BLaER1 treated with 17β-estradiol and CSF1 and Interleukin-3, amounts not matched to agents 10 nM and 100 nM (cell line): ENCODE data around the gene FZD4.
A peak's percentile ranks its signal among the peaks of the same experiment; 100 is the strongest.
"Not testable (repeated sequence)": the region's sequence is repeated elsewhere in the genome, so short reads cannot be mapped to it uniquely, and the experiment has no call there.

Experiments used
- H3K27ac ChIP-seq, 11 experiments: shearing (Covaris generic); formaldehyde crosslinking; 2 replicates each; pipeline ENCODE4 v1.8.1; 2022
- H3K27me3 ChIP-seq, 11 experiments: shearing (Covaris generic); formaldehyde crosslinking; 2 replicates each; pipeline ENCODE4 v1.8.1; 2022
- H3K36me3 ChIP-seq, 11 experiments: shearing (Covaris generic); formaldehyde crosslinking; 2 replicates each; pipeline ENCODE4 v1.8.1; 2022
- H3K4me1 ChIP-seq, 10 experiments: shearing (Covaris generic); formaldehyde crosslinking; 2 replicates each; pipeline ENCODE4 v1.8.1; 2022
- H3K4me2 ChIP-seq, 11 experiments: shearing (Covaris generic); formaldehyde crosslinking; 2 replicates each; pipeline ENCODE4 v1.8.1; 2022
- H3K4me3 ChIP-seq, 10 experiments: shearing (Covaris generic); formaldehyde crosslinking; 2 replicates each; pipeline ENCODE4 v1.8.1; 2022
- H3K9ac ChIP-seq, 11 experiments: shearing (Covaris generic); formaldehyde crosslinking; 2 replicates each; pipeline ENCODE4 v1.8.1; 2022
- H3K9me3 ChIP-seq, 11 experiments: shearing (Covaris generic); formaldehyde crosslinking; replicated peaks in 1 of 11; 2 replicates each; pipeline ENCODE4 v1.8.1; 2022
- H4K20me1 ChIP-seq, 11 experiments: shearing (Covaris generic); formaldehyde crosslinking; 2 replicates each; pipeline ENCODE4 v1.8.1; 2022
- Cebpa-rat ChIP-seq, 11 experiments: shearing (Covaris generic); IDR thresholded peaks; 2 replicates each; pipeline ENCODE4 v1.8.1; 2022

Gene FZD4

DNA sequence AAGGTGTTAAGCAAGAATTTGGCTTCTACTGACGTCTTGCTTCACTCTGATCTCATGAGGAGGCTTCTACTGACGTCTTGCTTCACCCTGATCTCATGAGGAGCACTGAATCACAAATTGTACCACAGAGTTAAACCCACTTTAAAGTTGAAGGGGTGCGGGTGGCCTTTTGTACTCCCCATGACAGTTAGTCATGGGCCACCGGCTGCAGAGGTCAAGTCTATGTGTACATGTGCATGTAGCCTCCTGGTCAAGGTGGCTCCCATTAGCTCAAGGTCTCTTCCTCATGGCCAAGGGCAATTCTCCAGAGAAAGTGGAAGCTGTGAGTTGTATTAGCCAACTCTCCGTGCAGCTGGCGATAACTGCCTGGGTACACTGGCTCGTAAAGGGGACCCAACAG is 23.1 kb upstream of the FZD4 start:
- H3K4me3 ChIP-seq, result no peak overlapping the region
- H3K9ac ChIP-seq, result no peak overlapping the region
- peaks cover 0 to 11% (median 0%) of the 10 kb centered on the region in 10 experiments; a peak in 6 of 20 replicates for H3K4me1 ChIP-seq
- no peak for TF ChIP-seq Cebpa-rat (IDR thresholded peaks at IDR 0.05)
- no peaks in the 10 kb centered on the region for H4K20me1 ChIP-seq
- H3K9me3 ChIP-seq, result peaks cover 5 to 11% (median 7%) of the 10 kb centered on the region in 11 experiments
- H3K36me3 ChIP-seq, result no peaks in the 10 kb centered on the region
- no peak overlapping the region for H3K27ac ChIP-seq
- no peaks in the 10 kb centered on the region for H3K27me3 ChIP-seq
- H3K4me2 ChIP-seq, result no peak overlapping the region

DNA sequence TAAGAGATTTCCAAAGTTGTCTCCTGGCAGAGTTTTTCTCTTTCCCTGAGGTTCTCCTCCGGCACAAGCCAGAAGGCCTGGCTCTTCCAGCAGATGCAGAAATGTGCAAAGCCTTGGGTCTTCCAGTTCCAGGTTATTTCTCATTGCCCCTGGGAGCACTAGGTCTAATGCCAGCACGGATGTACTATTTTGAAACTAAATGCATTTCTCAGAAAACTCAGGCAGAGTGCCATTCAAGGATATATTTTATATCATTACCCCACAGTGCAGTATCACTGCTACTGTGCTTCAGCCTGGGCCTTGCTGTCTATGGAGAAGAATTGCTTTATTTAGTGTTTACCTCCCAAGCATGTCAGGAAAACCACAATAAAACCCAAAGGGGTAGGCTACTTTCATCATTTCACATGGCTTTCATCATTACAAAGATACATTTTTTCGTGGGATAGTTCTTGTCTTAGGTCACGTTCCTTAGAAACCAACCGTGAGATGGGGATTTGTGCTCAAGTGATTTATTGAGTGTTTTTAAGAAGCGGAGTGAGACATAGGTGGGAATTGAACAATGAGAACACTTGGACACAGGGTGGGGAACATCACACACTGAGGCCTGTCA is 22.4 kb upstream of the FZD4 start:
- Histone ChIP-seq H3K4me3 (no peak overlapping the region), H3K4me2 (peak overlapping the region in 5 of 11 experiments; percentile 4 to 41 (median 14); a peak in 3 of 22 replicates), H3K27ac (no peak overlapping the region), H3K36me3 (no peaks in the 10 kb centered on the region), H3K9me3 (peaks cover 12 to 18% (median 14%) of the 10 kb centered on the region in 11 experiments), H3K4me1 (peaks cover 0 to 11% (median 0%) of the 10 kb centered on the region in 10 experiments; a peak in 6 of 20 replicates), H3K27me3 (no peaks in the 10 kb centered on the region), H4K20me1 (no peaks in the 10 kb centered on the region), H3K9ac (no peak overlapping the region)
- TF ChIP-seq Cebpa-rat (IDR thresholded peaks at IDR 0.05), result no peak

DNA sequence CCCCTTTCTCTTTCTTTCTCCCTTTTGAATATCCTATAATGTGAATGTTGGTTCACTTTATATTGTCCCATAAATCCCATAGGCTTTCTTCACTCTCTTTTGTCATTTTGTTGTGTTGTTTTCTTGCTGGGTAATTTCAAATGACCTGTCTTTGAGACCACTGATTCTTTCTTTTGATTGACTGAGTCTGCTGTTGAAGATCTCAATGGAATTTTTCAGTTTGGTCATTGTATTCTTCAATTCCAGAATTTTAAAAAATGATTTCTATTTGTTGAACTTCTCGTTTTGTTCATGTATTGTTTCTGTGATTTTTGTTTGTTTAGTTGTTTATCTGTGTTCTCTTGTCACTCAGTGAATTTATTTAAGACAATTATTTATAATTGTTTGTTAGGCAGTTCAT is 17.5 kb upstream of the FZD4 start:
- no peaks in the 10 kb centered on the region for H4K20me1 ChIP-seq
- H3K4me1 ChIP-seq, result peaks cover 0 to 6% (median 0%) of the 10 kb centered on the region in 10 experiments; a peak in 4 of 20 replicates
- TF ChIP-seq Cebpa-rat (IDR thresholded peaks at IDR 0.05), result no peak
- peaks cover 19 to 28% (median 24%) of the 10 kb centered on the region in 11 experiments for H3K9me3 ChIP-seq
- H3K4me3 ChIP-seq, result no peak overlapping the region
- H3K4me2 ChIP-seq, result no peak overlapping the region
- H3K36me3 ChIP-seq, result no peaks in the 10 kb centered on the region
- H3K9ac ChIP-seq, result no peak overlapping the region
- H3K27me3 ChIP-seq, result no peaks in the 10 kb centered on the region
- H3K27ac ChIP-seq, result no peak overlapping the region

DNA sequence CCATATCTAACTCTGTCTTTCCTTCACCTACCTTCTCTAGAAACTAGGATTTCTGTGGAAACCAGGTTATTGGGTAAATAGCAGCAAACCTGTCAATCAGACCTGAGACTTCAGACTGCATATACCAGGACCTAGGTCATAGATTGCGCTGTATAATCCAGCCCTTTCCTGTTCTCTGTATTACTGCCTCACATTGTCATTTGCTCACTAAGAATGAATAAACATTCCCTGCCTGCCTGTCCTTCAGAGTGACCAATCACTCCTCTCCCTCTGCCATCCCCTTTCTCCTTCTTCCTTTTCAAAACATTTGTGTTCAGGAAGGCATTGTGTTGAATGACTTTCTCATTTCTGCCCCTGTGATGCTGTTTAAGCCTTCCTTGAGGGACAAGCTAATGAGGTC is 14.1 kb upstream of the FZD4 start:
- no peaks in the 10 kb centered on the region for H3K36me3 ChIP-seq
- no peaks in the 10 kb centered on the region for H3K4me1 ChIP-seq
- no peak for TF ChIP-seq Cebpa-rat (IDR thresholded peaks at IDR 0.05)
- H3K9me3 ChIP-seq, result peaks cover 19 to 32% (median 26%) of the 10 kb centered on the region in 11 experiments
- H3K4me2 ChIP-seq, result no peak overlapping the region
- no peaks in the 10 kb centered on the region for H3K27me3 ChIP-seq
- H3K4me3 ChIP-seq, result no peak overlapping the region
- H3K27ac ChIP-seq, result no peak overlapping the region
- H4K20me1 ChIP-seq, result no peaks in the 10 kb centered on the region
- no peak overlapping the region for H3K9ac ChIP-seq

DNA sequence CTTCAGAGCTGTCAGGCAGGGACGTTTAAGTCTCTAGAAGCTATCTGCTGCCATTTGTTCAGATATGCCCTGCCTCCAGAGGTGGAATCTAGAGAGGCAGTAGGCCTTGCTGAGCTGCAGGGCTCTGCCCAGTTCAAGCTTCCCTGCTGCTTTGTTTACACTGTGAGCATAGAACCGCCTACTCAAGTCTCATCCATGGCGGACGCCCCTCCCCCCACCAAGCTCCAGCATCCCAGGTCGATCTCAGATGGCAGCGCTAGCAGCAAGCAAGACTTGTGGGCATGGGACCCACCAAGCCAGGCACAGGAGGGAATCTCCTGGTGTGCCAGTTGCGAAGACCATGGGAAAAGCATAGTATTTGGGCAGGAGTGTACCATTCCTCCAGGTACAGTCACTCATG is 12.4 kb upstream of the FZD4 start:
- H3K4me3 ChIP-seq, H3K4me1 ChIP-seq, H3K4me2 ChIP-seq, H3K27ac ChIP-seq, H3K9ac ChIP-seq, H3K36me3 ChIP-seq, H4K20me1 ChIP-seq, H3K27me3 ChIP-seq: not testable (repeated sequence)
- H3K9me3 ChIP-seq, result peaks cover 8 to 20% (median 12%) of the 10 kb centered on the region in 11 experiments

- H3K4me2 ChIP-seq, result peak overlapping the region in 4 of 11 experiments; percentile 12 to 30 (median 20); a peak in 3 of 22 replicates
- H3K27me3 ChIP-seq, result peaks cover 16 to 32% (median 21%) of the 10 kb centered on the region in 11 experiments
- peaks cover 0 to 8% (median 0%) of the 10 kb centered on the region in 11 experiments; a peak in 2 of 22 replicates for H4K20me1 ChIP-seq
- no peak overlapping the region for H3K27ac ChIP-seq
- no peak overlapping the region for H3K4me3 ChIP-seq
- H3K9me3 ChIP-seq, result no peaks in the 10 kb centered on the region
- H3K36me3 ChIP-seq, result no peaks in the 10 kb centered on the region
- H3K4me1 ChIP-seq, result peaks cover 0 to 30% (median 16%) of the 10 kb centered on the region in 10 experiments; a peak in 15 of 20 replicates
- H3K9ac ChIP-seq, result no peak overlapping the region
- no peak for TF ChIP-seq Cebpa-rat (IDR thresholded peaks at IDR 0.05)
These were observed 2.9 kb upstream of the FZD4 start for GRCh38 chr11:86957976-86958646.

DNA sequence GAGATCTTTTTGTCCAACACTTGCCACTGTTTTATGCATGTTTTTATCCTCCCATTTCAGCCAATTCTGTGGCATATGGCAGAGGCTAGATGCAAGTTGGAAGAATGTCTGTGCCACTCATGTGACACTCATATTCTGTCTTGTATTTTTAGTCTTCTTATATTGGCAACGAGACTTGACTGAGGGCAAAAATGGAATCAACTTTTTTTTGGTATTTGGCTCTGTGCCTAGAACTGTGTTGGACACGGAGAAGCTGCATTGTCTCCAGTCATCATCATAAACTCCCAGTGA is 1.7 kb upstream of the FZD4 start:
- H3K4me2 ChIP-seq, result peak overlapping the region; percentile 75 to 97 (median 87); a peak in 20 of 22 replicates
- no peaks in the 10 kb centered on the region for H3K36me3 ChIP-seq
- no peak overlapping the region for H3K9ac ChIP-seq
- TF ChIP-seq Cebpa-rat (IDR thresholded peaks at IDR 0.05), result no peak
- peaks cover 0 to 30% (median 16%) of the 10 kb centered on the region in 10 experiments; a peak in 15 of 20 replicates for H3K4me1 ChIP-seq
- H3K4me3 ChIP-seq, result peak overlapping the region in 1 of 10 experiments; percentile 70; a peak in 1 of 20 replicates
- H3K27me3 ChIP-seq, result peaks cover 16 to 36% (median 23%) of the 10 kb centered on the region in 11 experiments
- peaks cover 0 to 8% (median 0%) of the 10 kb centered on the region in 11 experiments; a peak in 2 of 22 replicates for H4K20me1 ChIP-seq
- H3K27ac ChIP-seq, result peak overlapping the region in 3 of 11 experiments; percentile 59 to 72 (median 67); a peak in 1 of 22 replicates
- H3K9me3 ChIP-seq, result no peaks in the 10 kb centered on the region

- Histone ChIP-seq H4K20me1 (peaks cover 0 to 8% (median 0%) of the 10 kb centered on the region in 11 experiments; a peak in 2 of 22 replicates), H3K4me2 (peak overlapping the region; percentile 93 to 100 (median 99)), H3K4me3 (peak overlapping the region; percentile 63 to 81 (median 72)), H3K9ac (peak overlapping the region; percentile 56 to 81 (median 72); a peak in 21 of 22 replicates), H3K27ac (peak overlapping the region in 9 of 11 experiments; percentile 17 to 65 (median 39); a peak in 12 of 22 replicates), H3K9me3 (no peaks in the 10 kb centered on the region), H3K36me3 (no peaks in the 10 kb centered on the region), H3K27me3 (peaks cover 16 to 36% (median 23%) of the 10 kb centered on the region in 11 experiments), H3K4me1 (peaks cover 0 to 30% (median 16%) of the 10 kb centered on the region in 10 experiments; a peak in 15 of 20 replicates)
- no peak for TF ChIP-seq Cebpa-rat (IDR thresholded peaks at IDR 0.05)
These were observed 159 bp downstream of the FZD4 start for GRCh38 chr11:86955111-86955360.

GRCh38 chr11:86954269-86955110 is 705 bp downstream of the FZD4 start:
- H3K9me3 ChIP-seq, result no peaks in the 10 kb centered on the region
- peaks cover 0 to 30% (median 16%) of the 10 kb centered on the region in 10 experiments; a peak in 15 of 20 replicates for H3K4me1 ChIP-seq
- H3K27ac ChIP-seq, result peak overlapping the region in 9 of 11 experiments; percentile 17 to 65 (median 39); a peak in 12 of 22 replicates
- TF ChIP-seq Cebpa-rat (IDR thresholded peaks at IDR 0.05), result no peak
- H3K9ac ChIP-seq, result peak overlapping the region; percentile 56 to 81 (median 72); a peak in 21 of 22 replicates
- H3K4me3 ChIP-seq, result peak overlapping the region; percentile 63 to 81 (median 72)
- H3K27me3 ChIP-seq, result peaks cover 16 to 36% (median 23%) of the 10 kb centered on the region in 11 experiments
- peak overlapping the region; percentile 93 to 100 (median 99) for H3K4me2 ChIP-seq
- H4K20me1 ChIP-seq, result peaks cover 0 to 8% (median 0%) of the 10 kb centered on the region in 11 experiments; a peak in 2 of 22 replicates
- no peaks in the 10 kb centered on the region for H3K36me3 ChIP-seq
